NT2/D1 (cell line): ENCODE measurements around the gene AK5.

ENCODE experiments used
- DNase-seq: peaks from one replicate; pipeline ENCODE4 v3.0.0-alpha.2; 2011; ENCODE audit warnings: low read depth, low spot score
- H3K27me3 ChIP-seq: 2 replicates; pipeline ENCODE4 v1.6.0; 2011; ENCODE audit warnings: mild to moderate bottlenecking; ENCODE audit not compliant: insufficient read length, insufficient read depth
- H3K36me3 ChIP-seq: 2 replicates; pipeline ENCODE4 v1.6.1; 2011; ENCODE audit warnings: mild to moderate bottlenecking, low read length, mixed read lengths; ENCODE audit not compliant: insufficient read depth, insufficient read length
- H3K4me1 ChIP-seq: 2 replicates; pipeline ENCODE4 v1.5.1; 2011; ENCODE audit not compliant: insufficient read depth, insufficient read length
- H3K4me3 ChIP-seq: 2 replicates; pipeline ENCODE4 v1.5.1; 2011; ENCODE audit warnings: low read depth; ENCODE audit not compliant: insufficient read length
- H3K9ac ChIP-seq: 2 replicates; pipeline ENCODE4 v1.6.0; 2011; ENCODE audit warnings: low read depth; ENCODE audit not compliant: insufficient read length
- H3K9me3 ChIP-seq: 2 replicates; pipeline ENCODE4 v1.5.1; 2011; ENCODE audit warnings: mild to moderate bottlenecking, low read length; ENCODE audit not compliant: insufficient read depth
- SUZ12 ChIP-seq: IDR thresholded peaks from 2 replicates; pipeline ENCODE4 v1.6.1; 2011; ENCODE audit not compliant: insufficient read length, insufficient read depth; ENCODE audit errors: extremely low read depth
- YY1 ChIP-seq: IDR thresholded peaks from 2 replicates; pipeline ENCODE4 v1.6.1; 2011; ENCODE audit not compliant: insufficient read length, insufficient read depth
- ZNF274 ChIP-seq: IDR thresholded peaks from 2 replicates; pipeline ENCODE4 v1.6.1; 2011; ENCODE audit warnings: mild to moderate bottlenecking, low read depth, low read length

AK5 gene

GRCh38 chr1:77275194-77275593, 6.6 kb upstream of the AK5 start:
- no peak for DNase-seq
- H3K27me3 ChIP-seq: peaks cover 11% of the 10 kb centered on the region

GRCh38 chr1:77276941-77277340, 4.9 kb upstream of the AK5 start:
- TF ChIP-seq SUZ12 (no peak), ZNF274 (no peak), YY1 (no peak)
- DNase-seq: no peak

More at GRCh38 chr1:77275194-77275593, 6.6 kb upstream of the AK5 start:
- Histone ChIP-seq H3K9me3 (no peaks in the 10 kb centered on the region), H3K9ac (no peak overlapping the region), H3K4me3 (no peak overlapping the region), H3K36me3 (no peaks in the 10 kb centered on the region), H3K4me1 (no peaks in the 10 kb centered on the region)
- no peak for TF ChIP-seq YY1
- TF ChIP-seq ZNF274: no peak
- no peak for TF ChIP-seq SUZ12

GRCh38 chr1:77279929-77280328, 1.9 kb upstream of the AK5 start:
- no peak overlapping the region for H3K9ac ChIP-seq
- no peaks in the 10 kb centered on the region for H3K4me1 ChIP-seq
- peaks cover 59% of the 10 kb centered on the region for H3K27me3 ChIP-seq
- no peak for DNase-seq
- TF ChIP-seq YY1 (no peak), ZNF274 (no peak), SUZ12 (no peak)
- H3K4me3 ChIP-seq: no peak overlapping the region
- no peaks in the 10 kb centered on the region for H3K36me3 ChIP-seq
- no peaks in the 10 kb centered on the region for H3K9me3 ChIP-seq

More at GRCh38 chr1:77276941-77277340, 4.9 kb upstream of the AK5 start:
- no peak overlapping the region for H3K9ac ChIP-seq
- no peaks in the 10 kb centered on the region for H3K4me1 ChIP-seq
- peaks cover 29% of the 10 kb centered on the region for H3K27me3 ChIP-seq
- no peak overlapping the region for H3K4me3 ChIP-seq
- no peaks in the 10 kb centered on the region for H3K36me3 ChIP-seq
- no peaks in the 10 kb centered on the region for H3K9me3 ChIP-seq

- no peak for TF ChIP-seq YY1
- no peak for TF ChIP-seq ZNF274
- no peak for TF ChIP-seq SUZ12
- H3K27me3 ChIP-seq: peaks cover 61% of the 10 kb centered on the region
Measured at GRCh38 chr1:77280962-77281361, 857 bp upstream of the AK5 start.

GRCh38 chr1:77282187-77282865, 507 bp downstream of the AK5 start:
- H3K27me3 ChIP-seq: peaks cover 61% of the 10 kb centered on the region
- peak; percentile 32 for DNase-seq
- no peaks in the 10 kb centered on the region for H3K36me3 ChIP-seq
- no peaks in the 10 kb centered on the region for H3K4me1 ChIP-seq
- no peak for TF ChIP-seq YY1
- TF ChIP-seq SUZ12: no peak
- no peak for TF ChIP-seq ZNF274
- H3K9me3 ChIP-seq: no peaks in the 10 kb centered on the region
- H3K9ac ChIP-seq: peak overlapping the region; percentile 79
- H3K4me3 ChIP-seq: peak overlapping the region; percentile 70

More at GRCh38 chr1:77280962-77281361, 857 bp upstream of the AK5 start:
- Histone ChIP-seq H3K4me1 (no peaks in the 10 kb centered on the region), H3K4me3 (no peak overlapping the region), H3K9me3 (no peaks in the 10 kb centered on the region), H3K9ac (no peak overlapping the region), H3K36me3 (no peaks in the 10 kb centered on the region)
- no peak for DNase-seq

GRCh38 chr1:77282866-77283539, 1.2 kb downstream of the AK5 start:
- peak overlapping the region; percentile 70 for H3K4me3 ChIP-seq
- peak overlapping the region; percentile 79 for H3K9ac ChIP-seq

GRCh38 chr1:77283701-77284425, 2.0 kb downstream of the AK5 start:
- peak overlapping the region; percentile 70 for H3K4me3 ChIP-seq
- TF ChIP-seq ZNF274 (no peak), SUZ12 (no peak), YY1 (no peak)
- peaks cover 57% of the 10 kb centered on the region for H3K27me3 ChIP-seq
- DNase-seq: no peak
- no peaks in the 10 kb centered on the region for H3K9me3 ChIP-seq
- no peaks in the 10 kb centered on the region for H3K4me1 ChIP-seq
- no peaks in the 10 kb centered on the region for H3K36me3 ChIP-seq
- H3K9ac ChIP-seq: no peak overlapping the region

More at GRCh38 chr1:77282866-77283539, 1.2 kb downstream of the AK5 start:
- H3K9me3 ChIP-seq: no peaks in the 10 kb centered on the region
- peak; percentile 57 for DNase-seq
- H3K27me3 ChIP-seq: peaks cover 61% of the 10 kb centered on the region
- TF ChIP-seq ZNF274: no peak
- TF ChIP-seq YY1: no peak
- TF ChIP-seq SUZ12: no peak
- H3K4me1 ChIP-seq: no peaks in the 10 kb centered on the region
- H3K36me3 ChIP-seq: no peaks in the 10 kb centered on the region
